Measurements from ENCODE around the gene MPND.
A peak's percentile ranks its signal among the peaks of the same experiment; 100 is the strongest.
"Not testable (repeated sequence)": the region's sequence is repeated elsewhere in the genome, so short reads cannot be mapped to it uniquely, and the experiment has no call there.

MPND gene

GRCh38 chr19:4322942-4323665, 20.3 kb upstream of the MPND start:
- DNase-seq: no peak

- no peak for DNase-seq
These were observed 19.7 kb upstream of the MPND start for GRCh38 chr19:4323692-4324091.

- no peak for DNase-seq
These were observed 19.1 kb upstream of the MPND start for GRCh38 chr19:4324228-4324627.

- no peak for DNase-seq
These were observed 17.0 kb upstream of the MPND start for GRCh38 chr19:4326215-4326836.

- DNase-seq: no peak
These were observed 16.5 kb upstream of the MPND start for GRCh38 chr19:4326837-4327251.

GRCh38 chr19:4327252-4327876, 16.0 kb upstream of the MPND start:
- peak; percentile 48 to 64 for DNase-seq

- no peak for DNase-seq
These were observed 15.5 kb upstream of the MPND start for GRCh38 chr19:4327877-4328242.

GRCh38 chr19:4328243-4328990, 14.9 kb upstream of the MPND start:
- DNase-seq: peak; percentile 86 to 92

- not testable (repeated sequence) for DNase-seq
These were observed 14.2 kb upstream of the MPND start for GRCh38 chr19:4328991-4329681.

GRCh38 chr19:4329858-4330257, 13.5 kb upstream of the MPND start:
- DNase-seq: no peak

GRCh38 chr19:4334929-4335570, 8.3 kb upstream of the MPND start:
- no peak for DNase-seq

GRCh38 chr19:4337906-4338440, 5.4 kb upstream of the MPND start:
- DNase-seq: no peak

- no peak for DNase-seq
These were observed 4.7 kb upstream of the MPND start, which contains the start of gene STAP2 for GRCh38 chr19:4338441-4339355. Gene STAP2, minus strand, starts transcription at chr19:4338827. Its CDS starts 74 bp downstream, at chr19:4338753.

- no peak for DNase-seq
These were observed 1.1 kb upstream of the MPND start for GRCh38 chr19:4342314-4342614.

GRCh38 chr19:4342615-4343369, 570 bp upstream of the MPND start:
- DNase-seq: peak; percentile 97

- no peak for DNase-seq
These were observed 2.1 kb downstream of the MPND start for GRCh38 chr19:4345342-4346019.

- no peak for DNase-seq
These were observed 2.6 kb downstream of the MPND start for GRCh38 chr19:4346020-4346383.

GRCh38 chr19:4347521-4347920, 4.2 kb downstream of the MPND start:
- no peak for DNase-seq

- DNase-seq: not testable (repeated sequence)
These were observed 5.9 kb downstream of the MPND start for GRCh38 chr19:4349225-4349624.

GRCh38 chr19:4350111-4350510, 6.7 kb downstream of the MPND start:
- no peak for DNase-seq

Measured in NCI-H1930 (cell line).